ENCODE results near the gene CKAP4.

Gene CKAP4

DNA sequence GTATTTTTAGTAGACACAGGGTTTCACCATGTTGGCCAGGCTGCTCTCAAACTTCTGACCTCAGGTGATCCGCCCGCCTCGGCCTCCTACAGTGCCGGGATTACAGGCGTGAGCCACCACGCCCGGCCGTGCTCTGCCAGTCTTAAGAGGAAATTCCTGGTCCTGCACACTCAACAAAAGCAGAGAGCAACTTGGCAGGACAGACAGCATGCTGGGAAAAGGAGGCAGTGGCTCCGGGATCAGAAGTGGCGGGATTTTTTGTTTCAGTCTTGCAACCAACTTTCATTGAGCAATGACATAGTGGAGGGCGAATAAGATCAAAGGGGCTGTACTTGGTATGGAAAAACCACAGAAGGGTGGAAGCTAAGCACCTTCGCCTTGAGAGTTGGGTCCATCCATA, 2.1 kb downstream of the CKAP4 start:
- in situ Hi-C loops (cut with MboI; ENCODE audit: low sequenced_read_pairs): loop anchor here (25.0 kb wide), 1 partner anchor 667 kb away; no protein-coding TSS in a partner anchor

GRCh38 chr12:106243620-106244019, 4.2 kb downstream of the CKAP4 start:
- in situ Hi-C loops (cut with MboI; ENCODE audit: low sequenced_read_pairs): loop anchor here (25.0 kb wide), 1 partner anchor 669 kb away; no protein-coding TSS in a partner anchor

GRCh38 chr12:106240821-106241220, 7.0 kb downstream of the CKAP4 start:
- in situ Hi-C loops (cut with MboI; ENCODE audit: low sequenced_read_pairs): loop anchor here (25.0 kb wide), 1 partner anchor 671 kb away; no protein-coding TSS in a partner anchor

- in situ Hi-C loops (cut with MboI; ENCODE audit: low sequenced_read_pairs): loop anchor here (25.0 kb wide), 1 partner anchor 672 kb away; no protein-coding TSS in a partner anchor
These were observed 7.9 kb downstream of the CKAP4 start for GRCh38 chr12:106239951-106240335.

GRCh38 chr12:106239241-106239950, 8.4 kb downstream of the CKAP4 start:
- in situ Hi-C loops (cut with MboI; ENCODE audit: low sequenced_read_pairs): loop anchor here (25.0 kb wide), 1 partner anchor 673 kb away; no protein-coding TSS in a partner anchor

DNA sequence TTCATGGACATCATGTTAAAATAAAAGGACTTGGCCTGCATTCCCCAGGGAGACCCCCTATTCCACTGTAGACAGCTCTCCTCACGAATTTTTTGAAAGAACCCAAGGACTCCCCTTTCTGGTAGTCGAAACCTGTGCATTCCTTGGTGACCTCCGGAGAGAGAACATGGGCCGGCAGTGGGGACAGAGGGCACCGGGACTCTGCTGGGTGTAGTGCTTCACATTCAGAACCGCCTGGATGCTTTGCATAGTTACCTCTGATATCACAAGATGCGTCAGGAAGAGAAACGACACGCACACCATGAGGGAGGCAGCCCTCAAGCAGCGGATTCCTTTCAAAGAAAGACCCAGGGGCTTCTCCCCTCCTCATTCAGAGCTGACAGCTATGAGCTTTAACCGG, 9.7 kb downstream of the CKAP4 start:
- in situ Hi-C loops (cut with MboI; ENCODE audit: low sequenced_read_pairs): loop anchor here (25.0 kb wide), 1 partner anchor 674 kb away; no protein-coding TSS in a partner anchor

DNA sequence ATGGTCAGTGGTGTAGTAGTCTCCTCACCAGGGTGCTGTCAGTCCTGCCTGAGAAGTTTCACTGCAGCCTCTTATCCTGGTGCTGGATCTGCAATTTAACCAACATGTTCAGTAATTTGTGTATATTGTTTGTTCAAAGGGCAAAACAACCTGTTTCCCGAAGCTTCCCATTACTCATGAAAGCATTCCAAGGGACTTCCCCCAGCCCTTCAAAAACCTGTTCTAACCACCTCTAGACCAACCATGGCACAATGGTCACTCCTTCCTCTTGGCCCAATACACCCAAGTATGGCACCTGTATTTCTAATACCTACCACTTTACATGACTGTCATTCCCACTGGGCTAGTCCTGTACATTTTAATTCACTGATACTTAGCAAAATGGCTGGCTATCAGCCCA, 12.1 kb downstream of the CKAP4 start:
- in situ Hi-C loops (cut with MboI; ENCODE audit: low sequenced_read_pairs): loop anchor here (25.0 kb wide), 1 partner anchor 677 kb away; no protein-coding TSS in a partner anchor

DNA sequence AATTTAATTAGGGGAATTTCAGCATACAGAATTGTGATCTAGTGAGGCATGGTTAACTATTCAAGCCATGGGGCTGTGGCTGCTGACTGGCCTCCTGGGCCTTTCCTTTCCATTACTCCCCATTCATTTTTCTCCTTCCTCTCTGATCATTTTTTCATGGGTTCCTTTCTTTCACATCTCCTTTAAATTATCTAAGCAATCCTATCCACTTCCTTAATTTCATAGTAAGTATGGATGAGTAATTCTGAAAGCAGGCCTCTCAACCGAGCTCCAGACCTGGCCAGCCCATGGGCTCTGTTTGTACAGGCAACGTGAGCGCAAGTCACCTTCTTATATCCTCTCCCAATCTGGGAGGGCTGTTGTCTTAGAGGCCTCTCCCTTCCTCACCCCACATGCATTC, 13.4 kb downstream of the CKAP4 start:
- in situ Hi-C loops (cut with MboI; ENCODE audit: low sequenced_read_pairs): loop anchor here (25.0 kb wide), 1 partner anchor 678 kb away; no protein-coding TSS in a partner anchor

DNA sequence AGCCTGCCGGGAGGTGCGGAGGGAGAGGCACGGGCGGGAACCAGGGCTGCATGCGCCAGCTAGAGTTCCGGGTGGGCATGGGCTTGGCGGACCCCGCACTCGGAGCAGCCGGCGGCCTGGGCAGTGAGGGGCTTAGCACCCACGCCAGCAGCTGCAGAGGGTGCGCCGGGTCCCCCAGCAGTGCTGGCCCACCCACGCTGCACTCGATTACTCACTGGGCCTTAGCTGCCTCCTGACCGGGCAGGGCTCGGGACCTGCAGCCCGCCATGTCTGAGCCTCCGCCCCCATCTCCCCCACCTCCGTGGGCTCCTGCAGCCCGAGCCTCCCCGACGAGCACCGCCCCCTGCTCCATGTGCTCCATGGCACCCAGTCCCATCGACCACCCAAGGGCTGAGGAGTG, 14.8 kb downstream of the CKAP4 start:
- in situ Hi-C loops (cut with MboI; ENCODE audit: low sequenced_read_pairs): loop anchor here (25.0 kb wide), 1 partner anchor 679 kb away; no protein-coding TSS in a partner anchor

DNA sequence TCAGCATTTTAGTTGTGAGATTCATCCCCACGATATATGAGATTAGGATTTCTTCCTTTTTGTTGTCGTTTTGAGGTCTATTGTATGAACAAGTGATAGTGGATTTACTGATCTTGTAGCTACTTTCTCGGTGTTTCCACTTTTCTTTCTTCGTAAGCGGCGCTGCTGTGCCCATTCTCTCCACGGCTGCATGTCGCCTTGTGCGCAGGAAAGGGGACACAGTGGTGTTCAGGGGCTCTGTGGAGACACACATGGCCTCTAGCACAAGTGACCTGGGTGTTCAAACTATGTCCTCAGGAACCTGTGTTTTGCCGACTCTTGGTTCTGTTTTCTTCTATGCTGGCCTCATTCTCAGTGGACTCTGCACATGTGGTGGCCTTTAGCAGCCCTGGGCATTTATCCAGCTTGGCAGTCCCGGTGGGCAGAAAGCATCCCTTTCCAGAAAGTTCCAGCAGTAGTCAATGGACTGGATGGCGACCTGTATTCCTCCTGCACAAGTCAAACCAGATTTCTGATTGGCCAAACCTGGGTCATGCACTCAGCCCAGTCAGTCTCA, 18.7 kb downstream of the CKAP4 start:
- in situ Hi-C loops (cut with MboI; ENCODE audit: low sequenced_read_pairs): loop anchor here (25.0 kb wide), 1 partner anchor 683 kb away; no protein-coding TSS in a partner anchor

DNA sequence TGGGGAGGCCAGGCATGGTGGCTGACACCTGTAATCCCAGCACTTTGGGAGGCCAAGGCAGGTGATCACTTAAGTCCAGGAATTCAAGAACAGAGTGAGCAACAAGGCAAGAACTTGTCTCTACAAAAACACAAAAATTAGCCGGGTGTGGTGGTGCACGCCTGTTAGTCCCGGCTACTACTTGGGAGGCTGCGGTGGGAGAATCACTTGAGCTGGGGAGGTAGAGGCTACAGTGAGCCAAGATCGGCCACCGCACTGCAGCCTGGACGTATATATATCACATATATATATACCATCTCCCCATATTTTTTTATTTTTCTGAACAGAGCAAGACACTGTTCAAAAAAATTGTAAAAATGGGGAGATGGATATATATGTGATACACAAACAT, 19.5 kb downstream of the CKAP4 start:
- in situ Hi-C loops (cut with MboI; ENCODE audit: low sequenced_read_pairs): loop anchor here (25.0 kb wide), 1 partner anchor 684 kb away; no protein-coding TSS in a partner anchor

GRCh38 chr12:106227641-106228319, 20.0 kb downstream of the CKAP4 start:
- in situ Hi-C loops (cut with MboI; ENCODE audit: low sequenced_read_pairs): loop anchor here (25.0 kb wide), 1 partner anchor 685 kb away; no protein-coding TSS in a partner anchor

- in situ Hi-C loops (cut with MboI; ENCODE audit: low sequenced_read_pairs): loop anchor here (25.0 kb wide), 1 partner anchor 685 kb away; no protein-coding TSS in a partner anchor
These were observed 20.8 kb downstream of the CKAP4 start for GRCh38 chr12:106226884-106227640.

DNA sequence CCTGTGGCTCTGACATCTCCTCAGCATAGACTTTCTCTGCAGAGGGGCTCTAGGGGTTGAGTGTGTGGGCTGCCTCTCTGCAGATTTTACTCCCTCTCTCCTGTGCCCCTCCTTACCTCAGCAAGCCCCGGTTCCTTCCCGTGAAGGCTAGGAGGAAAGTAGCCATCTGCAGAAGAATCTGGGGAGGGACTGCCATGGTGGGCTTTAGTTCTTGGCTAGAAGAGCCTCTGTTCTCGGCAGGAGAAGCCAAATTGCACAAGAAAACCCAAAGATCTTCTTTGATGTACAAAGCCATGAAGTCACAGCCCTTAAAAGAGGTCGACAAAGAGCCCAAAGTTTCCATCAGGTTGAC, 23.5 kb downstream of the CKAP4 start:
- in situ Hi-C loops (cut with MboI; ENCODE audit: low sequenced_read_pairs): no loop called here

DNA sequence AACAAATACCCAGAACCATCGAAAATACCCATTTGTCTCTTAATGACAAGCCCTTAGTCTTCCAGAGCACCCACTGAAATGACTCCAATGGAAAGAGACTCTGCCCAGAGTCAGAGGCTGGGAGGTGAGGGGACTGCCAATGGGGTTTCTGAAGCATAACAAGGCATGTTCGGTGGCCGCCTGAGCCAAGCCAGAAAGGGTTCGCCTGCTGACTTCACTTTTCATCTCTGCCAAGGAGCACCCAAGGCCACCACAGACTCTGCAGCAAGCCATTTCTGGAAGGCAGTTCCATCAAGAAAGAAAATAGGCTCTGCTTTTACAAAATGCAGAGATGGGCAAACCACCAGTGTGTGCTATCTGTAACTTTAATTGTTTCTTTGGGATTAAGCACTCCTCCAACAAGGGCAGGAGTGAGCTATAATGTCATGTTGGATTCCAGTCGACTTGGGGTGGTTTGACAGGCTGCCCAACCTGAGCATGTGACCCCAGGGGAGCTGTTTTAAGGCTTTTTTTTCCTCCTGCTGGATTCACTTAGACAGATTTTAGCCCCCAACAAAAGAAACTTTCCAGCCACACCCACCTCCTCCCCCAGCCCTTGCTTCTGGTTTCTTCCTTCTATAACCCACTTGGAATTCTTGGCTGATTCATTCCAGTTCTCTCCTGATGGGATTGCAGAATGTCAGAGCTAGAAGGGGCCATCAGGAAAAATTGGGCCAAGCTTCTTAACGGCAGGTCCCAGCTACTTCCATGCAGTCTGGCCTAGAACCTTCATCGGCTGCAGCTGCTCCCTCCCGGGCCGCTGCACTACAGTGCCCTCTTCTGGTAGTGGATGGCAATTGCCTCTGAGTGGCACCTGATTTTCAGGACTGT, 24.1 kb downstream of the CKAP4 start:
- in situ Hi-C loops (cut with MboI; ENCODE audit: low sequenced_read_pairs): no loop called here

DNA sequence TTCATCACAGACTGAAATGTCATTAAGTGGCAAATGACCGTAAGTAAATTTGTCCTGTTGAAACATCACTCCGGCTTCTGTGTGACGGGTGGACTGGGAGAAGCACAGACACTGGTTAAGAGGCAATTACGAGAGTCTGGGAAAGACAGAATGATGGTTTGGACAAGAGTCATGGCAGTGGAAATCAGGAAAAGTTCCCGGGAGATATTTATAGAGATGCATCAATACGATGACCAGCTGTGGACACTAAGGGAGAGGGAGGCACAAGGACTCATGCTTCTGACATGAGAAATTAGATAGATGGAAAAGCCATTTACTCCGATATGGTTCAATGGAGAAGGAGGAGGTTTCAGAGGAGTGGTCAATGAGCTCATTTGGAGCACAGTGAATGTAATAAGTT, 27.3 kb downstream of the CKAP4 start:
- in situ Hi-C loops (cut with MboI; ENCODE audit: low sequenced_read_pairs): no loop called here

GRCh38 chr12:106219043-106219442, 28.8 kb downstream of the CKAP4 start:
- in situ Hi-C loops (cut with MboI; ENCODE audit: low sequenced_read_pairs): no loop called here

DNA sequence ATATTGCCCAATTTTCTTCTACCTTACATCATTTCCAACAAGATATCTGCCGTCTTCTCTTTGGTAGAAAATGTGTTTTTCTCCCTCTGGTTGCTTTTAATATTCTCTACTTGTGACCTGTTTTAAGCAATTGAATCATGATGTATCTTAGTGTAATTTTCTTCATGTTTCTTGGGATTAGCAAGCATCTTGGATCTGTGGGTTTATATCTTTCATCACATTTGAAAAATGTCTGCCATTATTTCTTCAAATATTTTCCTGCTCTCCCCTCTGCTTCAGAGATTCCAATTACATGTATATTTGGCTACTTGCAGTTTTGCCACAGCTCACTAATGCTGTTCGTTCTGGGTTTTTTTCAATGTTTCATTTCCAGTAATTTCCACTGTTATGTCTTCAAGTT, 30.1 kb downstream of the CKAP4 start:
- in situ Hi-C loops (cut with MboI; ENCODE audit: low sequenced_read_pairs): no loop called here

DNA sequence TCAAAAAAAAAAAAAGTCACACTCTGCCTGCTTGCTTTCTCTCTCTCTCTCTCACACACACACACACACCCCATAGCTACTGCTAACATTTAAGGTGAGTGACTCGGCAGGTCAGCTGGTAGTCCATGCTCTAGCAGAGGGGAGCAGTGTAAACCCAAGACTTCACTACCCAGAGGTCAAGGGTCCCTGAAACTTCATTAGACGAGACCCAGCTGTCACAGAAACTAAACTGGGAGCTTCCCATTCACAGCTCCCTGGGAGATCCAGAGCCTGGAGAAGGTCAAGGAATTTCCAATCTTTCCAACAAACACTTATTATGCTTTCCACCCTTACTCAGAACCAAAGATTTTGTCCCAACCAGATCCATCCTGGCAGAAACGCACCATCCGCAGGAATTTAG, 33.2 kb downstream of the CKAP4 start:
- in situ Hi-C loops (cut with MboI; ENCODE audit: low sequenced_read_pairs): no loop called here

DNA sequence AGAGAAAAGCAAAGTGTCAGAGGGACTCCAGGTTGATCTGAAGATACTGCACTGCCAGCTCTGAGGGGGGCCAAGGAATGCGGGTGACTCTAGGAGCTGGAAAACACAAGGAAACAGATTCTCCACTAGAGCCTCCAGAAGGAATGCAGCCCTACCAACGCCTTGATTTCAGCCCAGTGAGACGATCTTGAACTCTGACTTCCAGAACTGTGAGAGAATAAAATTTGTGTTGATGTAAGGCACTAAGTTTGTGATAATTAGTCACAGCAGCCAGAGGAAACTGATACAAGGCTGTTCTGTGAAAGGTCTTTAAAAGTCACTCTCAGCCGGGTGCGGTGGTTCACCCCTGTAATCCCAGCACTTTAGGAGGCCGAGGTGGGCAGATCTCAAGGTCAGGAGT, 34.2 kb downstream of the CKAP4 start:
- in situ Hi-C loops (cut with MboI; ENCODE audit: low sequenced_read_pairs): no loop called here
